Activated naive CD4-positive, alpha-beta T cell treated with Interleukin-2 at 50 U/mL for 16 hours (primary cell): ENCODE measurements around the gene DYSF.

Experiments
- DNase-seq: peaks from one replicate; pipeline ENCODE4 v3.0.0-alpha.2; 2020

Gene DYSF

DNA sequence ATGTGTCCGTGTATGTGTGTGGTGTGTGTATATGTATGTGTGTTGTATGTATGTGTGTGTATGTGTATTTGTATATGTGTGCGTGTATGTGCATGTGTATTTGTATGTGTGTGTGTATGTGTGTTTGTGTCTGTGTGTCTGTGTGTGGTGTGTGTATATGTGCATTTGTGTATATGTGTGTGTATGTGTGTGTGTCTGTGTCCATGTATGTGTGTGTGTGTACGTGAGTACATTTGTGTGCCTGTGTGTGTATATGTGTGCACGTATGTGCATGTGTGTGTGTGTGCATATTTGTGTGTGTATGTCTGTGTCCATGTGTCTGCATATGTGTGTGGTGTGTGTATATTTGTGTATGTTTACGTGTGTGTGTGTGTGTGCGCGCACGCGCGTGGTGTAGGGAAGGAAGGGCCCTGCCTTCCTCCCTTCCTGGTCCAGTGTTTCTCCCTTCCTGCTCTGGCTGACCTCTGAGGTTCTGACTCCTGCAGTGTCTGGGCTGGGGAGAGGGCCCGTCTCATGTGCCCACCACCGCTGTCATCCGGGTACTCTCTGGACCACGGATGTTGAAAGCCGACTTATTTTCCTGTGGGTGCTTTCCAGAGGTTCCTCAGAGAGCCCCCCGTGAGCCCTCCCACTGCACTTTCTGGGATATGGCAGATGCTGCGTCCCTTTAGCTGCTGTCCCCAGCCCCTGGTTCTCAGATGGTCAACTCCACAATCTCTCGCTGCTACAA lies 209.5 kb downstream of the DYSF start:
- DNase-seq = no peak

DNA sequence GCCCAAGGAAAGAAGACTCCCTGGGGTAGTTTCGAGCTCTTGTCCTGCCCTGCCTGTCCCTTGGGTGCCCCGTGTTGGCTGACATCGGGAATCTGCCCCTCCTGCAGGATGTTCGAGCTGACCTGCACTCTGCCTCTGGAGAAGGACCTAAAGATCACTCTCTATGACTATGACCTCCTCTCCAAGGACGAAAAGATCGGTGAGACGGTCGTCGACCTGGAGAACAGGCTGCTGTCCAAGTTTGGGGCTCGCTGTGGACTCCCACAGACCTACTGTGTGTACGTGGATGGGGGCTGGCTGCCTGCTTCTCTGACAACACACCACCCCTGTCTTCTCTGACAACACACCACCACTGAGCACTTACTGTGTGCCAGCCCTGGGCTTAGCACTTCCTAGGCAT lies 210.8 kb downstream of the DYSF start:
- DNase-seq = no peak

DNA sequence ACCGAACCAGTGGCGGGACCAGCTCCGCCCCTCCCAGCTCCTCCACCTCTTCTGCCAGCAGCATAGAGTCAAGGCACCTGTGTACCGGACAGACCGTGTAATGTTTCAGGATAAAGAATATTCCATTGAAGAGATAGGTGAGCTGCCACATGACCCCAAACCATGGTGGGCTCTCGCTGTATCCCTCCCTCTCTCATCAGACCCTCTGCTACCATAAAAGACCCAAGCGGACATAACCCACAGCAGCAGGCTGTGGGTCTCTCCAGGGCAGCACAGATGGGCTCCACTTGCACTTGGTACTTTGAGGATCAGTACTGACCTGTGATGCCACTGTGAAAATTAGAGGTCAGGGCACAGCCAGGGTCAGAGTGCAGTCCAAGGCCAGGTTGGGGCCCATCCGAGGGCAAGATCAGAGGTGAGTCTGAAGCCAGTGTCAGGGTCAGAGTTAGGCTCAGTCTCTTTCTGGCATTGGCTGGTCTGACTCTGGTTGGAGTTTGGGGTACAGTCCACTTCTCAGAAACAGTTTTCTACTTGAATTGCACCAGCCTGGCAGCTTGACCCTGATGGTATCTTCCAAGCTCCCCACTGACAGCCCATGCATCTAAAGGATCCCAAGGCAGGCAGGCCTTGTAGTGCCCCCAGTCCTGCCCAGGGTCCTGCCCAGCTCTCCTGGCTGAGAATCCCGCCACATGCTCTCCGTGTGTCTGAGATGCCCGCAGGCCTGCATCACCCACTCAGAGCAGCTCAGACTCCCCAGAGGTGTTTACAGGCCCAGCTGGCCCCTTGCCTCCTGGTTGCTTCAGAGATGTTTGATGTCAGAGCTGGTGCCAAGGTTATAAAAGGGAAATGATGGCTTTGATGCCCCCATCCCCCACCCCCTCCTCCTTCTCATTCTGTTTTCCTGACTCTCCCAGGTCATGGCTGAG lies 212.1 kb downstream of the DYSF start:
- no peak for DNase-seq

DNA sequence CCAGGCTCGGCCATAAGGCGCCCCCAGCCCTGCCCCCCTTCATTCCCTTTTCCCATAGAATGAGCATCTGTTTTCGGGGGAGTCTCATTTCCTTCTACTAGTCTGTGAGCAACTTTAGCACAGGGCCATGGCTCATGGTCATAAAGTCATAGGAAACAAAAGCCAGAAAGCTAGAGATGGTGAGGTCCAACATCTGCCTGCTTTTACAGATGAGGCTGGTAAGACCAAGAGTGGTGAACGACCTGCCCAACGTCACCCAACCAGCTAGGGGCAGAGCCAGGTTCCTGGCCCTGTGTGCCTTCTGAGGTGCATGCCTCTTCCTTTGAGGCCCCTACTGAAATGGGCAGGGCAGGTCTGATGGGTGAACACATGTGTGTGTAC lies 212.7 kb downstream of the DYSF start:
- no peak for DNase-seq

DNA sequence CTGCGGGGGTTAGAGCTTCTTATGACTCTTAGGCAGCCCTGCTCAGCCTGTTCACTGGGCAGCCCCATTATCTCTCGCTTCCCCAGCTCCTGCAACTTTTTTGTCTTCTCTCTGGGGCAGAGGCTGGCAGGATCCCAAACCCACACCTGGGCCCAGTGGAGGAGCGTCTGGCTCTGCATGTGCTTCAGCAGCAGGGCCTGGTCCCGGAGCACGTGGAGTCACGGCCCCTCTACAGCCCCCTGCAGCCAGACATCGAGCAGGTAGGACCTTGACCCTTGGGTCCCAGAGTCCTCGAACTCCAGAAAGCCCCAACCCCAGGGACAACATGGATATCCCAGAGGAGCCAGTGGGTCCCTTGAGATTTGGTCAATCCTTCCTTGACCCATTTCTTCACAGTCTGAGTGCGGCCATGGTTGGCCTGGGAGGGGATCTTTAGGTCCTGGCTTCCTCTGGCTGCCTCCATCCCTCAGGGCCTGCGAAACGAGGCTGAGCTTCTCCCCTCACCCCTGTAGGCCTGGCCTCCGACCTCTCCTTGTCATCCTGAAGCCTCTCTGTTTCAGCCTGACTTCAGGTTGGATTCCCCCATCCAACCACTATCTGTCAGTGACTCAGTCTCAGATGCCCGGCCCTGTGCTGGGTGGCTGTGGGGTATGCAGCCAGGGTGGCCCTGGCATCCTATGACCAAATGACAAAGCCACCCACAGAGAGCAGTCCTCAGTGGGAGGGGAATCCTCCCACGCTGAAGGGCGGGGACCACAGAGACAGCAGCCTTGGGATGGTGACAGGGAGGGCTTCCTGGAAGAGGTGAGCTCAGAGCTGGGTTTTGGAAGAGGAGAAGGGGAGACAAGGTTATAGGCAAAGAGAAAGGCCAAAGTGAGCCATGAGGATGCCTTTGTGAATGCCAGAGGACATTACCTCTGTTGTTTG lies 214.2 kb downstream of the DYSF start:
- no peak for DNase-seq

DNA sequence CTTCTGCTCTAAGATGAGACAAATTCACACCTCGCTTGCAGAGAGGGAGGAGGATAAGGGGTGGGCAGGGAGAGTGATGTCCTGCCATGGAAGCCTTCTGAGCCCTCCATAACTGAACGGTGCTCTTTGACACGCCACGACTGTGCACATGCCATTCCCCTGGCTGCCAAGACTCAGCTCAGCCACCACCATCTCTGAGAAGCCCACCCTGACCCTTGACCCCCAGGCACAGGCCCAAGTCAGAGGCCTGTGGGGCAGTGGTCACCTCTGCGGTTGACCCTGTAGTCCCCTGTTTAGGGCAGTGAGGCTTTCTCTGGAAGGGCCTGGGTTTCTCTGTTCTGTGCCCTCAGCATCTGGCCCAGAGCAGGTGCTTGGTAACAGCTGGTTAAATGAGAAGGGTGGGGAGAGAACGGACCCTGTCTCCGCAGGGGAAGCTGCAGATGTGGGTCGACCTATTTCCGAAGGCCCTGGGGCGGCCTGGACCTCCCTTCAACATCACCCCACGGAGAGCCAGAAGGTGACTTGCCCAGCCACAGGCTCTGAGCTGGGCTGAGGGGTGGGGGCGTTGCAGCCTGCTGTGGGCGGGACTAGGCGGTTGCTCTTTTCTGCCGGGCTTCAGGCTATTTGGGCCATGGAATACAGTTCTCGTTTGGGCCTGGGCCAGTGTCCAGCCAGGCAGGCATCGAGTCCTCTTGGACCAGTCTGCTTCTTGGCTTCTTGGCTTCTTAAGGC lies 215.1 kb downstream of the DYSF start:
- no peak for DNase-seq

DNA sequence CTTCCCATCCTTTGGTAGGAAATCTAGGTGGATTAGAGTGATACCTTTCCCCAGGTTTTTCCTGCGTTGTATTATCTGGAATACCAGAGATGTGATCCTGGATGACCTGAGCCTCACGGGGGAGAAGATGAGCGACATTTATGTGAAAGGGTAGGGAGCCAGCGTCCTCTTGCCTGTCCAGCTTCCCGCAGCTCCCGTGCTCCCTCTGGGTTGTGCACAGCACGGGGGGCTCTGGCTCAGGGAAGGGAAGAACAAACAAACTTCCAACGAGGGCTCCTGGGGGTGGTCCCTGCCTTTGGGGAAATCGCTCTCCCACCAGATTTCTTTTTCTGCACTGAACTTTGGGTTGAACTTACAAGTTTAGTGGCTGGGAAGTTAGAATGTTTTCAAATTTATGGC lies 215.7 kb downstream of the DYSF start:
- no peak for DNase-seq

DNA sequence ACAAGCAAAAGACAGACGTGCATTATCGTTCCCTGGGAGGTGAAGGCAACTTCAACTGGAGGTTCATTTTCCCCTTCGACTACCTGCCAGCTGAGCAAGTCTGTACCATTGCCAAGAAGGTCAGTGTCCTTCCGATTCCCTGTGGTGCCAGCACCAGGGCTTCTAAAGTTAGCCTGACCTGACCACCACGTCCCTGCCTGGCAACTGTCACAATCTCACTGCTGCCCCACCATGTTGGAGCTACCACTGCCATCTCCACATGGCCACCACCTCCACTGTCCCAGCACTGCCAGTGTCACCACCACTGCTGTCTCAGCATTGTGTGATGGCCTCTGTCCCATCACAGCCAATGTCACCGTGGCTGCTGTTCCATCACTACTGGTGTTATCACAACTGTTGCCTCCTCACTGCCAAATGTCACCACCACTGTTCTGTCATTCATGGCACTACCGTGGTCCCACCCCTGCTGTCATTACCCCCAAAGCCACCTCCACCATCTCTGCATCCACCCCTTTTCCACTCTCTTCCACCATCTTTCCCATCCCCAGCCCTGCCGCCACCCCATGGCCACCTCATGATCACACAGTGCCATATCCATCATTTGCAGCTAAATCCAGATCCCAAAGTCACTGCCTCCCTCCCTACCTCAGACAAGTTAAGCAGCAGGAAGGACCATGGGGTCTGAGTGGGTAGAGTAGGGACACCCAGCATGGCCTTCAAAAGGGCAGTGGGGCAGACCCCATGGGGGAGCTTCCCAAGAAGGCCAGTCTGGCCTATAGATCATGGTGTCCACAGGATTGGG lies 216.5 kb downstream of the DYSF start:
- DNase-seq = no peak

DNA sequence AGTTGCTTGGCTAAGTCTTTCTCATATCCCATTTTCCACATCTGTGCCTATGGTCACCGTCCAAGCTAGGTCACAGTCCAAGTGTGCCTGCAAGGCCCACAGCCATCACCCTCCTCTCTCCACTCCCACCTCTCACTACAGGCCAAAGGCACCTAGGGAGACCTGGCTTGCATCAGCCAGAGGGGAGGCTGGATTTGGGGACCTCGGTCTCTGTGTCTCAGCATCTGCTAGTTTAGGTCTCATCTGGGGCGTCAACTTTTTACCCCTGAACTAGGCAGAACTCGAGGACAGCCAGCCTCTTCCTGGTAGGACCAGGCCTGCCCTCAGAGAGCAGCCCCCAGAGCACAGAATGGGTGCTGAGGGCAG lies 217.1 kb downstream of the DYSF start:
- no peak for DNase-seq

DNA sequence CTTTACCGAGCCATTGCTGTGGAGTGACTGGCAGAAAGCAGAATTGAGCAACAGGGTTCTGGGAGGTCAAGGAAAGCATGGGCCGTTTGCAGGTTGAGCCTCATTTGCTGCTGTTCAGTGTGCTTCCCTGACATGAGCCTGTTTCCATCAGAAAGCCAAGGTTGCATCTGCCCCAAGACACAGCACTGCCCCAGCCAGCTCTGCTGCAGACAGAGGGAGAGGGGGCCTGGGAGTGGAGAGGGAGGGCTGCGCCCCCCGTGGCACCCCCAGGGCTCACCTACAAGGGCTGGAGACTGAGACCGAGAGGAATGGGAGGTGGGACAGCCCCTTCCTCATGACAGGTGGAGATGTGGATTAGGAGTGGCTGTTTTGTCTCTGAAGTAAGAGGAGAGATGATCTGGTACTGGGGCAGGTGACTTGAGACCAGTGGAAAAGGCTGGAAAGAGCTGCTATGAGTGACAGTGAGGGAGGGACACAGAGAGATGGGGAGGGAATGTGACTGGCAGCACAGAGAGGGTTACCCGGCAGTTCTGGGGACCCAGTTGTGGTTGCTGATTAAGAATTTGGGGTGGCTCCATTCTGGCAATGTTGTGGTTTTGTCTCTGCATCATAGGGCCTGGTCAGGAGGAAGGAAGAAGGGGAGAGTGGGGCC lies 218.0 kb downstream of the DYSF start:
- no peak for DNase-seq

DNA sequence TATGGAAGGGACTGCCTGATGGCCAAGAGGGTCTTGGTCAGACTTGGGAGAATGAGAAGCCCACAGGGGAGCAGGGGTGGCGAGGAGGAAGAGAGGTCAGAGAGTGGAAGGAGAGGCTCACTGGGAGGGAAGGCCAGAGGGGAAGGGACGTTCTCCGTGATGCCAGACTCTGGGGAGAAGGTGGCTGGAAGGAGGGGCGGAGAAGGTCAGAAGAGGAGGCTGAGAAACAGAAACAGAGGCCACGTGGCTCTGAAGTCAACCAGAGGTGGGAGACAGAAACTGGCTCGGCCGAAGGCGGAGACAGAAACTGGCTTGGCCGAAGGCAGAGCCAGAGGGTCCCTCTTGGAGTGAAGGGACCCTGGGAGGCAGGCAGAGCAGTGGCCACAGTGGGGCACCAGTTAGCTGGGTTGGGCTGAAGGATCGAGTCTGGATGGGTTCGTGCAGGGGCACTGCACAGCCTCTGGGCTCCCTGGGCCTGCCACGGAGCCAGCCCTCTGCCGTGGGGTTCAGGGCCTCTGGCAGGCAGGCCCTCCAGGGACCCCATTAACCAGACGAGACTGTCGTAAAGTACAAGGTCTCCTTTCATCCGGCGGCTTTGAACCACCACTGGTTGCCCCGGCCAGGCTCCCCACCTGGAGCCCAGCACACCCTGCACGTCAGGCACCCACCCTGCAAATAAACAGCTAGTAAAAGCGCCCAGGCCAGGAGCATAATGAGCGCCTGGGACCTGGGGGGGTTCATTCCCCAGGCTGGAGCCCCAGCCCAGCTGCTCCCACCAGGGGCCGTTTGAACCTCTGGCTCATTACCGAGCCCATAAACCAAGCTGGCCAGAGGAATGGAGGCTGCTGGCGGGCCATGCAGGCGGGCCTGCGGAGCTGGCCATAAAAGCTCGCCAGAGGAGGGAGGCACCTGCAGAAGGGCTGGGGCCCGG lies 218.8 kb downstream of the DYSF start:
- DNase-seq = no peak

DNA sequence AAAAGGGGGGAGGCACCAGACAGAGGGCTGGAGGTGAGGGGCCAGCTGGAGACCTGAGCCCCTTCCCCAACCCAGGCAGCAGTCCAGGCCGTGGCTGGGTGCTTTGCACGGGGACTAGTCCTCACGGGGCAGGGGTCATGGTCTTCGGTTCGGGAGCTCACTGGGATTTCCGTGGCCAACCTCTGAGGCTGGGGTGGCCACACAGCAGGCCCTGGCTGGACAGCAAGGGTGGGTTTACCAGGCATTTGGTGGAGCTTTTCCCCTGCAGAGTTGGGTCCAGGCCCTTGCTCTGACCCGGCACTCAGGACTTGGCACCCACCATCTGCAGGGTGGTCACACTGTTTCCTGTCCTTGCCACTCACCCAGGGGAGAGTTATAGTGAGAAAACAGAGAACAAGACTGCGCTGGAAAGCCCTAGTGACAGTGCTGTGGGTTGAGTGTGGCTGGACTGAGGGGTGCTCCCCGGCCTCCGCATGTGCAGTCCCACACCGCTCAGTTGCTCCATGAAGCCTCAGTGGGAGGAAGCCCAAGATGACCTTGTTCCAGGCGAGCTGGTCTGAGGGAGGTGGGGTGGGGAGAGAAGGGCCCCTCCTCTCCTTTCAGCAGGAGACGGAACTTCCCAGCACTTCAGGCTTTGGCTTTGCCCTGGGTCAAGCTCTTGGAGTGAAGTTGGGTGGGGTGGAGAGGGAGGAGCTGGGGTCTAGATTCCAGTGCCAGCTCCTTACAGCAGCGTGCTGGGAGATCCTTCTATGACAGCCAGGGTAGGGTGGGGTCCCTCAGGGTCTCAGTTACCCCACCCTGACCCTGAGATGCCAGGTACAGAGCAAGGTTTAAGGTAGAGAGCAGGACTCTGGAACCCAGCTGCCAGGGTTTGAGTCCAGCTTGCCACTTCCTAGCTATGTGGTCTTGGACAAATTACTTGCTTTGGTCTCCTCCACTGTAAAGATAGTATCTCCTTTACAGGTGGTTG lies 219.8 kb downstream of the DYSF start:
- no peak for DNase-seq

DNA sequence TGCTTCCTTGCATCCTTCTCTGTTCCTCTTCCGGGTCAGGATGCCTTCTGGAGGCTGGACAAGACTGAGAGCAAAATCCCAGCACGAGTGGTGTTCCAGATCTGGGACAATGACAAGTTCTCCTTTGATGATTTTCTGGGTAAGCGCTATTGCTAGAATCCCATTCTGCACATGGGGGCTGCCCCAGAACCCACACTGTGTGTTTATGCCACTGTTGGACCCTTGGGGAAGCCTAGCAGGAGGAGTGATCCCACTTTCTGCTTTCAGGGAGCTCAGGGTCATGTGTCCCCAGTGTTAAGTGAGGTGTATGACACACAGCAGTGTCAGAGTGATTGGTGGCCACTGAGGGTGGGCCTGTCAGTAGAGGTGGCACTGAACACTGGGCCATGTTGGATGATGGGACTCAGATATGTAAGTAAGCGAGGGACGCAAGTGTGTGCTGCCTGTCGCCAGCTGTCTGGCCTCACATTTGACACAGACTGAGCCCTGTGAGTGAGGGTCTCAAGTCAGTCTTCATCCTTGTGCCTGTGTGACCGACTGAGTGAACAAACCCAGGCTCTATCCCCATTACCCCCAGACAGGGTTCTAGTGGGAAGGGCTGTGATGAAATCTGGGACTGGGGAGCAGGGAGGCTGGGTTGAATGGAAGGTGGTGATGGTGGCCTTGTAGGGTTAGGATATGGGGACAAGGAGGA lies 220.9 kb downstream of the DYSF start:
- no peak for DNase-seq

DNA sequence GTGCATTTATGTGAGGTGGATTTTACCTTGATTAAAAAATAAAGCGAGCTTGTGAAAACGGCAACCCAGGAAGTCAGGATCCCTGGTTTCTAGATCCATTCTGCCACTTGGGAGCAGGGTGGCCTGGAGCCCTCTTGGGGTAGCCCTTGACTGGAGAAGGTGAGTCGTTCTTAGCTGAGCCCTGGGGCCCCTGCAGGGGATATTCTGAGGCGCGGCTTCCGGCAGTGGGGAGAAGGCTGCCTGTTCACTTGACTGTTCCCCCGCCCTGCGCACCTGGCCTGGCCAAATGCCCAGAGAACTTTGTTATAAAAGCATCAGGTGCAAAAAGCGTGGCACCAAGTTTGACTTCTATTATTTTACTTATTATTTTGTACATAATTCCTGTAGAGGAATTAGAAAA lies 221.9 kb downstream of the DYSF start:
- no peak for DNase-seq

DNA sequence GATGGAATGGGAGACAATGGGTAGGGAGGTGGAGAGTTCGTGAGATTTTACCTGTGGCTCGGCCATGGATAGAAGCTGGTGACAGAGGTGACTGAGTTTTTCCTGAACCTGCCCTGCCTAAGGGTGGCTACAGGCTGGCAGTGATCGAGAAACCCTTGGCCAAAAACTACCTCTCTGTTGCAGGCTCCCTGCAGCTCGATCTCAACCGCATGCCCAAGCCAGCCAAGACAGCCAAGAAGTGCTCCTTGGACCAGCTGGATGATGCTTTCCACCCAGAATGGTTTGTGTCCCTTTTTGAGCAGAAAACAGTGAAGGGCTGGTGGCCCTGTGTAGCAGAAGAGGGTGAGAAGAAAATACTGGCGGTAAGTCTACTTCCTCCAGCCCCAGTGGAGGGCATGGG lies 225.5 kb downstream of the DYSF start:
- no peak for DNase-seq

DNA sequence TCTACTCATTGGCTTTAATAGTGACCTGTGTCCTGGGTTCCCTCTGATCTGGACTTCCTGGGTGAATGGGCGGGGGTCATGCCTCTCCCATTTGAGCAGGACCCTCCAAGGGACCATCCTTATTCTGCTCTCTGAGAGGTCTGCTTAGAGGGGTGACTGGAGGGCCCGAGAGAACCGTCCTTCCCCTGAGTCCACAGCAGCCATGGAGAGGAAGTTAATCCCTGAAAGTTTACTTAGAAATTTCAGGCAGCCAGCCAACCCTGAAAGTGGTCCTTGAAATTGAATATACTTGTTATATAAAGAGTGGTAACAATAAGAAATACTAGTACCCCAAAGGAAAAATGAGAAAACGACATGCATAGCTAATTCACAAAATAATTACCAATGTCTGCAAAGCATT lies 226.1 kb downstream of the DYSF start:
- no peak for DNase-seq

DNA sequence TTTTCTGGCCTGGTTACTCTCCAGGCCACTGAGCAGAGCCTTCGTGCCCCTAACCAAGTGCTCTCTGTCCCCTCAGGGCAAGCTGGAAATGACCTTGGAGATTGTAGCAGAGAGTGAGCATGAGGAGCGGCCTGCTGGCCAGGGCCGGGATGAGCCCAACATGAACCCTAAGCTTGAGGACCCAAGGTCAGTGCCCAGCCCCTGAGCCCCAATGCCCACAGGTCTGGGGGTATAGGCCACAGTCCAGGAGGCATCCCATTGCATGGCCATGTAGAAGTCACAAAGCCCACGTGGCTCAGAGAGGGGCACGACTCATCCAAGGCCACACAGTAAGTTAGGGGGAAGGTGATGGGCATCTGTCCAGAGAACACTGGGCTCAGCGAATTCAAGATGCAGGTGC lies 227.6 kb downstream of the DYSF start:
- no peak for DNase-seq

DNA sequence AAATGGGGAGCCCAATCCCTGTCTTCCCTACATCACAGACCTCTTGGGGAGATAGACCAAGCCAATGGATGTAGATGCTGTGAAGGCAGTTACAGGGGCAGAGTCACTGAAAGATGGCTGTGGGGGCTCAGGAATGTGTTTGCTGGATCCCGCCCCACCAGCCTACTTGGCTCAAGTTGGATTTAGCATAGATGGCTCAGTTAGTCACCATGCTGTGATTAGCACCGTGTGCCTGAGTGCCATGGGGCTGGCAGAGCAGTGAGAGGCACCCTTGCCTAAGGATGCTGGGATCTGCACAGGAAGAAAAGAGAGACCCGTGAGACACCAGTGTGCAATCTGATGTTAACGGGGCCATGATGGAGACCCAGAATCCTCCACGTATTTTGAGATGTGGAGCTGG lies 228.3 kb downstream of the DYSF start:
- DNase-seq = no peak
